Caco-2 (cell line): ENCODE measurements around the gene DOCK3. TPM values are rescaled to one million over a fixed set of nuclear protein-coding genes. Genes with fewer than 3 reads are reported as not detected.

Experiments used
- BruUV-seq: library from RNA; stranded (reverse); fragments of 400-500 nt; replicated peaks from 2 replicates; lab custom pipeline; 2021; lab: Mats Ljungman, UMichigan
- CTCF ChIA-PET: fragments of 300-600 bp; sonication (Branson Sonifier 250); formaldehyde crosslinking; loops from one replicate; lab custom pipeline; 2022; ENCODE audit warnings: antibody characterized with exemption; lab: Charles Lee
- POLR2A ChIA-PET: fragments of 300-600 bp; sonication (Branson Sonifier 250); formaldehyde crosslinking; loops from one replicate; lab custom pipeline; 2022; ENCODE audit warnings: antibody characterized with exemption; lab: Charles Lee
- DNase-seq, 2 experiments: peaks; one replicate each; pipeline versions ENCODE4 v3.0.0 to v3.0.0-alpha.2; 2020 to 2022
- H3K27me3 ChIP-seq: replicated peaks from 2 replicates; pipeline ENCODE4 v1.6.0; 2011; ENCODE audit warnings: low read length; ENCODE audit not compliant: control insufficient read depth, insufficient read depth
- H3K36me3 ChIP-seq: 2 replicates; pipeline ENCODE4 v1.5.1; 2011; ENCODE audit warnings: low read length; ENCODE audit not compliant: control insufficient read depth, insufficient read depth
- H3K4me1 ChIP-seq: fragments of 250-450 bp; sonication (Bioruptor Pico); 2 replicates; pipeline ENCODE4 v1.5.1; 2020; ENCODE audit warnings: mild to moderate bottlenecking
- H3K4me3 ChIP-seq: 2 replicates; pipeline ENCODE4 v1.5.1; 2011; ENCODE audit warnings: low read depth, mild to moderate bottlenecking, control low read depth, low read length
- H3K9me3 ChIP-seq: fragments of 250-450 bp; sonication (Bioruptor Pico); 2 replicates; pipeline ENCODE4 v1.5.1; 2020; ENCODE audit warnings: mild to moderate bottlenecking, moderate library complexity
- H3K27ac Mint-ChIP-seq: one replicate; pipeline ENCODE4 v1.8.0; 2022; ENCODE audit warnings: mixed read lengths; ENCODE audit not compliant: unreplicated experiment
- H3K27me3 Mint-ChIP-seq: one replicate; pipeline ENCODE4 v1.8.0; 2022; ENCODE audit warnings: mixed read lengths; ENCODE audit not compliant: insufficient read depth, unreplicated experiment
- H3K36me3 Mint-ChIP-seq: one replicate; pipeline ENCODE4 v1.8.0; 2022; ENCODE audit warnings: mild to moderate bottlenecking, mixed read lengths; ENCODE audit not compliant: insufficient read depth, unreplicated experiment
- H3K4me1 Mint-ChIP-seq: one replicate; pipeline ENCODE4 v1.8.0; 2022; ENCODE audit warnings: low read depth, mixed read lengths; ENCODE audit not compliant: unreplicated experiment
- H3K4me3 Mint-ChIP-seq: one replicate; pipeline ENCODE4 v1.8.0; 2022; ENCODE audit warnings: mild to moderate bottlenecking, moderate library complexity, mixed read lengths; ENCODE audit not compliant: unreplicated experiment
- H3K9me3 Mint-ChIP-seq: one replicate; pipeline ENCODE4 v1.8.0; 2022; ENCODE audit warnings: mixed read lengths; ENCODE audit not compliant: unreplicated experiment
- CTCF ChIP-seq, 2 experiments: fragments of 200-600 bp in 1 of 2; IDR thresholded peaks; 1 replicate in 1 of 2; 2 replicates in 1 of 2; pipeline versions ENCODE4 v1.5.1 to v1.8.0; 2011 to 2022; ENCODE audit warnings: antibody characterized with exemption in 1 of 2, control low read depth in 1 of 2, inconsistent platforms in 1 of 2, low read depth in 1 of 2, low read length in 1 of 2, mild to moderate bottlenecking in 1 of 2, moderate library complexity in 1 of 2; ENCODE audit not compliant: insufficient read depth in 1 of 2, severe bottlenecking in 1 of 2, unreplicated experiment in 1 of 2
- intact Hi-C: fragments of 100-400 bp; cut with micrococcal nuclease; formaldehyde crosslinking; loops from one replicate; pipeline ENCODE4 v1.10.0; 2022; ENCODE audit not compliant: unreplicated experiment
- total RNA-seq: library from RNA; stranded (reverse); gene quantifications from 2 replicates; pipeline ENCODE4 v1.2.3, GENCODE V29; 2022

The DOCK3 gene
- total RNA-seq, 1 experiment from 2014 or later, result 0.05 TPM

DNA sequence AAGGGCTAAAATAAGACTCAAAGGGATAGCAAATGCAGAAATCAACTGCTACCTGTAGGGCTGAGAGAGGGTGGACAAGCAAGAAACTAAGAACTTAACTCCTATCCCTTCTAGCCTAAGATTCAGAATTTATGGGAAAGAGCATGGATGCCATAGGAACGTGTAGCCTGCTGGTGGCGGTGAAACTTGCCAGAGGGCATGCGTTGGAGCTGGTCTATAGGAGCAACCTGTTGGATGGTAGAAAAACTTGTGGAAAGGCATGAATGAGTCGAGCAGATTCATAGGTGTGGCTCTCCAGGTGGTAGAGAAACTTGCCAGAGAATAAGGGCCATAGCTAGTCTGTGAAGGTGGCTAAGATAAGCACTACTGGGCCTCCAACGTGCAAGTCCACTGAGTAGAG lies 137.2 kb downstream of the DOCK3 start:
- DNase-seq, result no peak
- Mint-ChIP-seq H3K4me3 (no peak overlapping the region), H3K27ac (no peak overlapping the region), H3K36me3 (no peaks in the 10 kb centered on the region), H3K9me3 (no peaks in the 10 kb centered on the region), H3K4me1 (peaks cover 5% of the 10 kb centered on the region), H3K27me3 (no peaks in the 10 kb centered on the region)
- ChIA-PET CTCF (no interaction called here), POLR2A (no interaction called here)
- Histone ChIP-seq H3K9me3 (no peaks in the 10 kb centered on the region), H3K4me3 (no peak overlapping the region), H3K27me3 (no peaks in the 10 kb centered on the region), H3K4me1 (peaks cover 11% of the 10 kb centered on the region), H3K36me3 (no peaks in the 10 kb centered on the region)
- intact Hi-C loops, result no loop called here
- BruUV-seq, result no TSS peak
- no peak for TF ChIP-seq CTCF (IDR thresholded peaks at IDR 0.05; ENCODE audit: insufficient read depth in 1 of 2, low read depth in 1 of 2, low read length in 1 of 2, severe bottlenecking in 1 of 2, unreplicated experiment in 1 of 2)

- Histone ChIP-seq H3K4me3 (no peak overlapping the region), H3K4me1 (peaks cover 7% of the 10 kb centered on the region; the same call in 1 of the 2 replicates), H3K9me3 (no peaks in the 10 kb centered on the region), H3K27me3 (no peaks in the 10 kb centered on the region), H3K36me3 (no peaks in the 10 kb centered on the region)
- POLR2A ChIA-PET, result no interaction called here
- Mint-ChIP-seq H3K4me3 (no peak overlapping the region), H3K36me3 (no peaks in the 10 kb centered on the region), H3K4me1 (no peaks in the 10 kb centered on the region), H3K27me3 (no peaks in the 10 kb centered on the region), H3K27ac (no peak overlapping the region), H3K9me3 (no peaks in the 10 kb centered on the region)
- BruUV-seq, result no TSS peak
- TF ChIP-seq CTCF (IDR thresholded peaks at IDR 0.05; ENCODE audit: insufficient read depth in 1 of 2, low read depth in 1 of 2, low read length in 1 of 2, severe bottlenecking in 1 of 2, unreplicated experiment in 1 of 2), result no peak
- DNase-seq, result no peak
- intact Hi-C loops, result no loop called here
- CTCF ChIA-PET, result interaction anchor here (0.7 kb wide), 1 partner anchor 8 kb away, joined by 3 read pairs; no protein-coding TSS in a partner anchor
Measured at GRCh38 chr3:50815844-50816243, 141.1 kb downstream of the DOCK3 start.

DNA sequence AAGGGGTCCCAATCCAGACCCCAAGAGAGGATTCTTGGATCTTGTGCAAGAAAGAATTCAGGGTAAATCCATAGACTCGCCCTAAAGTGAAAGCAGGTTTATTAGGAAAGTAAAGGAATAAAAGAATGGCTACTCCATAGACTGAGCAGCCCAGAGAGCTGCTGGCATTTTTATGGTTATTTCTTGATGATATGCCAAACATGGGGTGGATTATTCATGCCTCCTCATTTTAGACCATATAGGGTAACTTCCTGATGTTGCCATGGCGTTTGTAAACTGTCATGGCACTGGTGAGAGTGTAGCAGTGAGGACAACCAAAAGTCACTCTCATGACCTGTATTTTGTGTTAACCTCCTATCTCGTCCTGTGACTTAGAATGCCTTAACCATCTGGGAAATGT lies 142.2 kb downstream of the DOCK3 start:
- no peak for TF ChIP-seq CTCF (IDR thresholded peaks at IDR 0.05; ENCODE audit: insufficient read depth in 1 of 2, low read depth in 1 of 2, low read length in 1 of 2, severe bottlenecking in 1 of 2, unreplicated experiment in 1 of 2)
- DNase-seq, result no peak
- Histone ChIP-seq H3K27me3 (no peaks in the 10 kb centered on the region), H3K4me3 (no peak overlapping the region), H3K4me1 (peaks cover 7% of the 10 kb centered on the region; the same call in 1 of the 2 replicates), H3K9me3 (no peaks in the 10 kb centered on the region), H3K36me3 (no peaks in the 10 kb centered on the region)
- ChIA-PET POLR2A (no interaction called here), CTCF (no interaction called here)
- Mint-ChIP-seq H3K4me1 (no peaks in the 10 kb centered on the region), H3K27me3 (no peaks in the 10 kb centered on the region), H3K36me3 (no peaks in the 10 kb centered on the region), H3K9me3 (no peaks in the 10 kb centered on the region), H3K27ac (no peak overlapping the region), H3K4me3 (no peak overlapping the region)
- no TSS peak for BruUV-seq
- intact Hi-C loops, result no loop called here
